ENCODE results near the gene SIGLEC15.

Gene SIGLEC15

GRCh38 chr18:45887585-45887984 is 62.1 kb downstream of the SIGLEC15 start:
- no peak for DNase-seq

- DNase-seq = no peak
Observed at GRCh38 chr18:45889419-45890064, 64.1 kb downstream of the SIGLEC15 start.

- DNase-seq = no peak
Observed at GRCh38 chr18:45890606-45891005, 65.1 kb downstream of the SIGLEC15 start.

GRCh38 chr18:45891806-45892205 is 66.3 kb downstream of the SIGLEC15 start:
- no peak for DNase-seq

Measured in fibroblast of upper back skin (primary cell).